Fibroblast of mammary gland (primary cell): ENCODE measurements around the gene CHD6.

Experiments used
- DNase-seq: peaks from one replicate; pipeline ENCODE4 v3.0.0-alpha.2; 2010; ENCODE audit warnings: low read depth
- H3K4me3 ChIP-seq: 2 replicates; pipeline ENCODE4 v1.5.1; 2011; ENCODE audit warnings: low read depth, mild to moderate bottlenecking, low read length, moderate library complexity; ENCODE audit not compliant: control insufficient read depth
- CTCF ChIP-seq: conservative IDR thresholded peaks from 2 replicates; pipeline ENCODE4 v1.5.1; 2011; ENCODE audit warnings: low read depth, low read length, inconsistent platforms; ENCODE audit not compliant: control insufficient read depth, insufficient read depth

Gene CHD6

GRCh38 chr20:41638456-41638855, 20.3 kb upstream of the CHD6 start:
- no peak for DNase-seq
- H3K4me3 ChIP-seq: no peak overlapping the region
- TF ChIP-seq CTCF: no peak

- no peak overlapping the region for H3K4me3 ChIP-seq
- no peak for TF ChIP-seq CTCF
- DNase-seq: no peak
Observed at GRCh38 chr20:41635158-41635557, 17.0 kb upstream of the CHD6 start.

DNA sequence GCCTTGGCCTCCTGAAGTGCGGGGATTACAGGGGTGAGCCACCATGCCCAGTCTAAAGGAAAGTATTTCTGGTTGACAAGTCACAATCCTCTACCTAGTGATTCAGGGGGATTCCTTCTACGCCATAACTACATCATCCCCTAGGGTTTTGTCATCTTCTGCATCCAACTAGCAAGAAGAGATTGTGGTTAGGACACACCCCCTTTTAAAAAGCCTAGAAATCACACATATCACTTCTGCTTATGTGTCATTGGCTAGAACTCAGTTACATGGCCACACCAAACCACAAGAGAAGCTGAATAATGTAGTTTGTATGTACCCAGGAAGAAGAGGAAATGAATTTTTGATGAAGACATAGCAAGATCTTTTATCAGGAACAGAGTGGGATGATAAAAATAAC, 14.7 kb upstream of the CHD6 start:
- DNase-seq: peak; percentile 87
- H3K4me3 ChIP-seq: no peak overlapping the region
- no peak for TF ChIP-seq CTCF

GRCh38 chr20:41631826-41632225, 13.6 kb upstream of the CHD6 start:
- DNase-seq: peak; percentile 87
- H3K4me3 ChIP-seq: no peak overlapping the region
- TF ChIP-seq CTCF: no peak

- TF ChIP-seq CTCF: no peak
- no peak for DNase-seq
- H3K4me3 ChIP-seq: no peak overlapping the region
Observed at GRCh38 chr20:41630846-41631245, 12.7 kb upstream of the CHD6 start.

GRCh38 chr20:41627611-41628244, 9.6 kb upstream of the CHD6 start:
- no peak for DNase-seq
- no peak for TF ChIP-seq CTCF
- H3K4me3 ChIP-seq: no peak overlapping the region

DNA sequence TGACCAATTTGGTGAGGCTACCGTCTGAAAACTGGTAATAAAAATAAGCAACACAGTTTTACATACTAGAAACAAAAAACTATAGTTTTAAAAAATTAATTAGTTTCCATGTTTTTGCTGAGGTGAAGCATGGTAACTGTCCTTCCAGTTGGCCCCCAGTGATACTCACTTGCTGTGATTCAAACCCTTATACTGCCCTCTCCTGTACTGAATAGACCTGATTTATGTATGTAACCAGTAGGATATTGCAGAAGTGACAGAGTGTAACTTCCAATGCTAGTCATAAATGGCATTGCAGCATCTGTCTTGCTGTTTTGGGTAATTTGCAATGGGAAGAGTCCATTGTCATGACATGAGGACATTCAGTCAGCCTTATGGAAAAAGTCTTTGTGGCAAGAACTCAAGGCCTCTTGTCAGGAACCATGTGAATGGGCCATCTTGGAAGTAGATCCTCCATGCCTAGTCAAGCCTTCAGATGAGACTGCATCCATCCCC, 8.9 kb upstream of the CHD6 start:
- no peak overlapping the region for H3K4me3 ChIP-seq
- no peak for DNase-seq
- no peak for TF ChIP-seq CTCF
